ENCODE measurements around the gene SMARCC2. TPM values are rescaled to one million over a fixed set of nuclear protein-coding genes. Genes with fewer than 3 reads are reported as not detected.

Gene SMARCC2
- total and polyA plus RNA-seq, 2 of the 13 experiments (the other 11 are each of a cell fraction or from before 2014, with no cell fraction given) = 21.3 to 24.1 TPM

- TF ChIP-seq CAMTA2 (CRISPR knock-in tag; IDR thresholded peaks at IDR 0.05; ENCODE audit: borderline replicate concordance) (no peak), ZNF768 (CRISPR knock-in tag; IDR thresholded peaks at IDR 0.05) (no peak), JUND (CRISPR knock-in tag; IDR thresholded peaks at IDR 0.05) (no peak), ZNF136 (CRISPR knock-in tag; IDR thresholded peaks at IDR 0.05; ENCODE audit: low read depth) (0 out of 2 replicates have a peak, but pooled peaks have one; percentile 20), SIN3A (IDR thresholded peaks at IDR 0.05; ENCODE audit: borderline replicate concordance, low read depth, low read length) (peak; percentile 77; the same call in 1 of the 2 replicates), ARNT2 (CRISPR knock-in tag; IDR thresholded peaks at IDR 0.05; ENCODE audit: low read depth) (peak; percentile 50; the same call in 1 of the 2 replicates), ZSCAN25 (CRISPR knock-in tag; IDR thresholded peaks at IDR 0.05) (no peak), ZNF607 (CRISPR knock-in tag; IDR thresholded peaks at IDR 0.05; ENCODE audit: borderline replicate concordance) (0 out of 2 replicates have a peak, but pooled peaks have one; percentile 55), BCL6 (CRISPR knock-in tag; IDR thresholded peaks at IDR 0.05) (peak; percentile 29; the same call in 1 of the 2 replicates), ZNF839 (CRISPR knock-in tag; IDR thresholded peaks at IDR 0.05; ENCODE audit: borderline replicate concordance) (no peak), NCOR1 (IDR thresholded peaks at IDR 0.05; ENCODE audit: borderline replicate concordance, low read length) (no peak; the same call in 1 of the 2 replicates), SCMH1 (CRISPR knock-in tag; IDR thresholded peaks at IDR 0.05; ENCODE audit: borderline replicate concordance) (no peak), HIVEP1 (CRISPR knock-in tag; IDR thresholded peaks at IDR 0.05) (no peak), ZNF350 (CRISPR knock-in tag; IDR thresholded peaks at IDR 0.05; ENCODE audit: borderline replicate concordance, low read depth) (peak; percentile 72; the same call in 1 of the 2 replicates), RELA (CRISPR knock-in tag; IDR thresholded peaks at IDR 0.05) (no peak), ZNF234 (CRISPR knock-in tag; conservative IDR thresholded peaks at IDR 0.05) (peak; percentile 71; the same call in 1 of the 2 replicates), ZNF746 (CRISPR knock-in tag; IDR thresholded peaks at IDR 0.05) (0 out of 2 replicates have a peak, but pooled peaks have one; percentile 86), KMT2A (CRISPR knock-in tag; IDR thresholded peaks at IDR 0.05) (peak; percentile 59; the same call in 1 of the 2 replicates), NFYC (CRISPR knock-in tag; IDR thresholded peaks at IDR 0.05) (peak; percentile 96), PHF21A (CRISPR knock-in tag; IDR thresholded peaks at IDR 0.05) (peak; percentile 89), CBX1 (IDR thresholded peaks at IDR 0.05; ENCODE audit: low read depth) (peak; percentile 77)
- TF ChIP-seq, protein P1, sequence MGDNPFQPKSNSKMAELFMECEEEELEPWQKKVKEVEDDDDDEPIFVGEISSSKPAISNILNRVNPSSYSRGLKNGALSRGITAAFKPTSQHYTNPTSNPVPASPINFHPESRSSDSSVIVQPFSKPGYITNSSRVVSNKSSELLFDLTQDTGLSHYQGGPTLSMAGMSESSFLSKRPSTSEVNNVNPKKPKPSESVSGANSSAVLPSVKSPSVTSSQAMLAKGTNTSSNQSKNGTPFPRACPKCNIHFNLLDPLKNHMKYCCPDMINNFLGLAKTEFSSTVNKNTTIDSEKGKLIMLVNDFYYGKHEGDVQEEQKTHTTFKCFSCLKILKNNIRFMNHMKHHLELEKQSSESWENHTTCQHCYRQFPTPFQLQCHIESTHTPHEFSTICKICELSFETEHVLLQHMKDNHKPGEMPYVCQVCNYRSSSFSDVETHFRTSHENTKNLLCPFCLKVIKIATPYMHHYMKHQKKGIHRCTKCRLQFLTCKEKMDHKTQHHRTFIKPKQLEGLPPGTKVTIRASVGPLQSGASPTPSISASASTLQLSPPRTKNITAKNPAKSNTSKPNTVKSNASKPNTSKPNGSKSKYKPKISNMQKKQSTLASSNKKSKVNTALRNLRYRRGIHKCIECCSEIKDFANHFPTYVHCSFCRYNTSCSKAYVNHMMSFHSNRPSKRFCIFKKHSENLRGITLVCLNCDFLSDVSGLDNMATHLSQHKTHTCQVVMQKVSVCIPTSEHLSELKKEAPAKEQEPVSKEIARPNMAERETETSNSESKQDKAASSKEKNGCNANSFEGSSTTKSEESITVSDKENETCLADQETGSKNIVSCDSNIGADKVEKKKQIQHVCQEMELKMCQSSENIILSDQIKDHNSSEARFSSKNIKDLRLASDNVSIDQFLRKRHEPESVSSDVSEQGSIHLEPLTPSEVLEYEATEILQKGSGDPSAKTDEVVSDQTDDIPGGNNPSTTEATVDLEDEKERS (CRISPR knock-in tag; IDR thresholded peaks at IDR 0.05) = peak; percentile 24; the same call in 1 of the 2 replicates
- TF ChIP-seq, protein P2, sequence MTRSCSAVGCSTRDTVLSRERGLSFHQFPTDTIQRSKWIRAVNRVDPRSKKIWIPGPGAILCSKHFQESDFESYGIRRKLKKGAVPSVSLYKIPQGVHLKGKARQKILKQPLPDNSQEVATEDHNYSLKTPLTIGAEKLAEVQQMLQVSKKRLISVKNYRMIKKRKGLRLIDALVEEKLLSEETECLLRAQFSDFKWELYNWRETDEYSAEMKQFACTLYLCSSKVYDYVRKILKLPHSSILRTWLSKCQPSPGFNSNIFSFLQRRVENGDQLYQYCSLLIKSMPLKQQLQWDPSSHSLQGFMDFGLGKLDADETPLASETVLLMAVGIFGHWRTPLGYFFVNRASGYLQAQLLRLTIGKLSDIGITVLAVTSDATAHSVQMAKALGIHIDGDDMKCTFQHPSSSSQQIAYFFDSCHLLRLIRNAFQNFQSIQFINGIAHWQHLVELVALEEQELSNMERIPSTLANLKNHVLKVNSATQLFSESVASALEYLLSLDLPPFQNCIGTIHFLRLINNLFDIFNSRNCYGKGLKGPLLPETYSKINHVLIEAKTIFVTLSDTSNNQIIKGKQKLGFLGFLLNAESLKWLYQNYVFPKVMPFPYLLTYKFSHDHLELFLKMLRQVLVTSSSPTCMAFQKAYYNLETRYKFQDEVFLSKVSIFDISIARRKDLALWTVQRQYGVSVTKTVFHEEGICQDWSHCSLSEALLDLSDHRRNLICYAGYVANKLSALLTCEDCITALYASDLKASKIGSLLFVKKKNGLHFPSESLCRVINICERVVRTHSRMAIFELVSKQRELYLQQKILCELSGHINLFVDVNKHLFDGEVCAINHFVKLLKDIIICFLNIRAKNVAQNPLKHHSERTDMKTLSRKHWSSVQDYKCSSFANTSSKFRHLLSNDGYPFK (CRISPR knock-in tag; IDR thresholded peaks at IDR 0.05; ENCODE audit: borderline replicate concordance) = peak; percentile 78; the same call in 1 of the 2 replicates
Measured at GRCh38 chr12:56224102-56224701, 34.9 kb upstream of the SMARCC2 start, which contains the start of gene NABP2 (continued).
